Nephron progenitor cell (in vitro differentiated cells): ENCODE results near the gene ARFGAP2.

Experiments
- DNase-seq: peaks from one replicate; pipeline ENCODE4 v3.0.0; 2021
- H3K27ac Mint-ChIP-seq: 2 replicates; pipeline ENCODE4 v1.8.0; 2021; ENCODE audit warnings: mild to moderate bottlenecking, moderate library complexity, mixed read lengths
- H3K27me3 Mint-ChIP-seq: 2 replicates; pipeline ENCODE4 v1.8.0; 2021; ENCODE audit warnings: mild to moderate bottlenecking, low read depth, mixed read lengths; ENCODE audit not compliant: poor library complexity
- H3K36me3 Mint-ChIP-seq: 2 replicates; pipeline ENCODE4 v1.8.0; 2021; ENCODE audit warnings: low read depth, mixed read lengths
- H3K4me1 Mint-ChIP-seq: 2 replicates; pipeline ENCODE4 v1.8.0; 2021; ENCODE audit warnings: mixed read lengths
- H3K4me3 Mint-ChIP-seq: 2 replicates; pipeline ENCODE4 v1.8.0; 2021; ENCODE audit warnings: mild to moderate bottlenecking, moderate library complexity, mixed read lengths
- H3K9me3 Mint-ChIP-seq: 2 replicates; pipeline ENCODE4 v1.8.0; 2021; ENCODE audit warnings: mild to moderate bottlenecking, moderate library complexity, mixed read lengths
- CTCF ChIP-seq: fragments of 200-600 bp; sonication (generic); IDR thresholded peaks from 2 replicates; pipeline ENCODE4 v1.5.0; 2021; ENCODE audit warnings: antibody characterized with exemption

Gene ARFGAP2

GRCh38 chr11:47176328-47177228, at the start of gene ARFGAP2:
TSS of gene ARFGAP2 (minus strand) at chr11:47176879. CDS start at chr11:47176853, 26 bp downstream.
- peaks cover 37% of the 10 kb centered on the region for H3K4me1 Mint-ChIP-seq
- H3K4me3 Mint-ChIP-seq, result peak within 1 kb of the TSS; percentile 95

GRCh38 chr11:47225552-47226400, 49.1 kb upstream of the ARFGAP2 start:
- no peak for TF ChIP-seq CTCF
- Mint-ChIP-seq H3K27ac (peak overlapping the region; percentile 81), H3K9me3 (no peaks in the 10 kb centered on the region)

More at GRCh38 chr11:47176328-47177228, at the start of gene ARFGAP2:
- TF ChIP-seq CTCF, result no peak
- DNase-seq, result peak; percentile 96
- Mint-ChIP-seq H3K9me3 (no peaks in the 10 kb centered on the region), H3K36me3 (peaks cover 28% of the 10 kb centered on the region), H3K27ac (peak within 1 kb of the TSS; percentile 100), H3K27me3 (peaks cover 3% of the 10 kb centered on the region)

GRCh38 chr11:47222696-47223095, 46.0 kb upstream of the ARFGAP2 start:
- Mint-ChIP-seq H3K36me3 (peaks cover 75% of the 10 kb centered on the region), H3K27ac (no peak overlapping the region), H3K4me1 (peaks cover 19% of the 10 kb centered on the region), H3K9me3 (no peaks in the 10 kb centered on the region), H3K27me3 (peaks cover 8% of the 10 kb centered on the region), H3K4me3 (no peak overlapping the region)
- no peak for DNase-seq
- TF ChIP-seq CTCF, result no peak

More at GRCh38 chr11:47225552-47226400, 49.1 kb upstream of the ARFGAP2 start:
- DNase-seq, result no peak
- H3K4me1 Mint-ChIP-seq, result no peaks in the 10 kb centered on the region
- no peak overlapping the region for H3K4me3 Mint-ChIP-seq
- peaks cover 66% of the 10 kb centered on the region for H3K36me3 Mint-ChIP-seq
- H3K27me3 Mint-ChIP-seq, result peaks cover 3% of the 10 kb centered on the region

GRCh38 chr11:47220401-47220821, 43.7 kb upstream of the ARFGAP2 start:
- H3K4me1 Mint-ChIP-seq, result peaks cover 36% of the 10 kb centered on the region
- no peak for TF ChIP-seq CTCF
- H3K36me3 Mint-ChIP-seq, result peaks cover 59% of the 10 kb centered on the region
- DNase-seq, result no peak
- peak overlapping the region; percentile 78 for H3K27ac Mint-ChIP-seq
- no peaks in the 10 kb centered on the region for H3K9me3 Mint-ChIP-seq
- no peak overlapping the region for H3K4me3 Mint-ChIP-seq
- peaks cover 8% of the 10 kb centered on the region for H3K27me3 Mint-ChIP-seq

GRCh38 chr11:47216121-47216798, 39.6 kb upstream of the ARFGAP2 start:
- Mint-ChIP-seq H3K9me3 (no peaks in the 10 kb centered on the region), H3K27me3 (peaks cover 8% of the 10 kb centered on the region), H3K27ac (peak overlapping the region; percentile 53), H3K36me3 (peaks cover 32% of the 10 kb centered on the region), H3K4me3 (peak overlapping the region; percentile 87), H3K4me1 (peaks cover 42% of the 10 kb centered on the region)
- TF ChIP-seq CTCF, result no peak
- no peak for DNase-seq
